Gastrocnemius medialis (tissue), 4 donors: ENCODE data around the gene NF2. TPM values are rescaled to one million over a fixed set of nuclear protein-coding genes. Genes with fewer than 3 reads are reported as not detected.

Experiments used
- ATAC-seq, 2 donors: fragments of 150-250 bp; one replicate each; pipeline ENCODE4 v1.9.1; 2016
- DNase-seq, 2 donors: peaks; one replicate each; pipeline ENCODE4 v3.0.0-alpha.2; 2019
- H3K27ac ChIP-seq, 4 donors: fragments of 200-600 bp; sonication (generic); 1 replicate in 1 of 4; 2 replicates in 3 of 4; pipeline ENCODE4 v1.5.1; 2016 to 2018; ENCODE audit warnings: mild to moderate bottlenecking in 2 of 4, moderate library complexity in 1 of 4
- H3K27me3 ChIP-seq, 3 donors: fragments of 200-600 bp; sonication (generic) in 2 of 3; 1 replicate in 1 of 3; 2 replicates in 2 of 3; pipeline versions ENCODE4 v1.5.1 to v1.6.0; 2016 to 2019; ENCODE audit warnings: mild to moderate bottlenecking in 1 of 3, moderate library complexity in 1 of 3
- H3K36me3 ChIP-seq, 2 donors: fragments of 200-600 bp; sonication (generic) in 1 of 2; one replicate each; pipeline ENCODE4 v1.5.1; 2017 to 2018
- H3K4me1 ChIP-seq, 2 donors: fragments of 200-600 bp; sonication (generic) in 1 of 2; one replicate each; pipeline ENCODE4 v1.5.1; 2016 to 2017; ENCODE audit warnings: mild to moderate bottlenecking in 2 of 2
- H3K4me3 ChIP-seq, 4 donors: fragments of 200-600 bp; sonication (generic) in 3 of 4; 1 replicate in 1 of 4; 2 replicates in 3 of 4; pipeline ENCODE4 v1.5.1; 2016 to 2019; ENCODE audit warnings: mild to moderate bottlenecking in 2 of 4
- H3K9me3 ChIP-seq, 3 donors: fragments of 200-600 bp; sonication (generic) in 2 of 3; 1 replicate in 1 of 3; 2 replicates in 2 of 3; pipeline ENCODE4 v1.5.1; 2016 to 2019
- POLR2A ChIP-seq, 2 donors: fragments of 450-650 bp; IDR thresholded peaks; one replicate each; pipeline ENCODE4 v1.6.1; 2017; ENCODE audit warnings: antibody characterized with exemption in 2 of 2, mild to moderate bottlenecking in 2 of 2, moderate library complexity in 2 of 2
- in situ Hi-C, 4 donors: fragments of 200-750 bp; cut with MboI; loops; one replicate each; pipeline versions ENCODE4 v1.15.0 to v1.8.0; 2017; ENCODE audit warnings: low sequenced_read_pairs in 4 of 4
- intact Hi-C: fragments of 100-400 bp; cut with DNase I; formaldehyde crosslinking; loops from one replicate; pipeline ENCODE4 v1.15.1; 2023; ENCODE audit warnings: low total_unique reads
- total RNA-seq, 4 donors: library from RNA; depleted of rRNA; stranded (reverse); fragments of >200 nt; gene quantifications; one replicate each; pipeline versions ENCODE4 v1.1.0 to v1.2.3, GENCODE V29; 2016
- TF ChIP-seq, protein P1 (sequence below), 5 experiments: fragments of 450-650 bp in 3 of 5; fragments of 200-600 bp in 2 of 5; sonication (generic) in 2 of 5; IDR thresholded peaks in 4 of 5; conservative IDR thresholded peaks in 1 of 5; 1 replicate in 4 of 5; 2 replicates in 1 of 5; pipeline ENCODE4 v1.5.1; 2016 to 2019; ENCODE audit warnings: antibody characterized with exemption in 5 of 5, mild to moderate bottlenecking in 3 of 5, moderate library complexity in 3 of 5

Gene NF2
- total RNA-seq, 4 donors from 2014 or later: 34.7 to 66.3 (median 48.2) TPM

DNA sequence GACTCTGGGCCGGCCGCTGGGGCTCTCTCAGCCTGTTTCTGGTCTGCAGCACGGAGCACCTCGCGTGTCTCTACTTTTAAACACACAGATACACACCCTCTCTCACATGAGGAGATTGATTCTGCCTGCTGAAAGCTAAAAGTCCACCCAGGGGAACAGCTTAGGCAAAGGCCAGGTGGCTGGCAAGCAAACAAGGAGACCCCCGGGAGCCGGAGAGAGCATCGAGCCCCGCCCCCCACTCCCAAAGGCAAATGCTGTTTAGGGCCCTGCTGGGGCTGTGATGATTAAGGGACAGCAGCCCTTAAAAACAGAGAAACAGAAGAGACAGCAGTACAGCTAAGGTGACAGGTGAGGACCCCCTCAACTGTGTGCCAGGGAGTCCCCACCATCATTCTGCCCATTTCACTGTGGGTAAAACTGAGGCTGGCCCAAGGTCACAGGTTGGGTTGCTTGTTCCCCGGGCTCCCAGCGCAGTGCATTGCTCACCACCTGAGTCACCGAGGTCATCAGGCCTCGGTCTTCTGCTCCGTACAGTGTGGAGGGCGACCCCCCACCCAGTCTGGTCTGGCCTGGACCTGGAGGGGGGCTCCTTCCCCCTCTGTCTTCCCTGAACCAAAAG, 123.2 kb downstream of the NF2 start:
- Histone ChIP-seq H3K4me3 (no peak overlapping the region), H3K36me3 (no peaks in the 10 kb centered on the region), H3K4me1 (no peaks in the 10 kb centered on the region), H3K9me3 (no peaks in the 10 kb centered on the region), H3K27ac (no peak overlapping the region), H3K27me3 (peaks cover 0 to under 1% (median 0%) of the 10 kb centered on the region in 3 donors)
- no peak for TF ChIP-seq POLR2A (IDR thresholded peaks at IDR 0.05)
- TF ChIP-seq, protein P1, sequence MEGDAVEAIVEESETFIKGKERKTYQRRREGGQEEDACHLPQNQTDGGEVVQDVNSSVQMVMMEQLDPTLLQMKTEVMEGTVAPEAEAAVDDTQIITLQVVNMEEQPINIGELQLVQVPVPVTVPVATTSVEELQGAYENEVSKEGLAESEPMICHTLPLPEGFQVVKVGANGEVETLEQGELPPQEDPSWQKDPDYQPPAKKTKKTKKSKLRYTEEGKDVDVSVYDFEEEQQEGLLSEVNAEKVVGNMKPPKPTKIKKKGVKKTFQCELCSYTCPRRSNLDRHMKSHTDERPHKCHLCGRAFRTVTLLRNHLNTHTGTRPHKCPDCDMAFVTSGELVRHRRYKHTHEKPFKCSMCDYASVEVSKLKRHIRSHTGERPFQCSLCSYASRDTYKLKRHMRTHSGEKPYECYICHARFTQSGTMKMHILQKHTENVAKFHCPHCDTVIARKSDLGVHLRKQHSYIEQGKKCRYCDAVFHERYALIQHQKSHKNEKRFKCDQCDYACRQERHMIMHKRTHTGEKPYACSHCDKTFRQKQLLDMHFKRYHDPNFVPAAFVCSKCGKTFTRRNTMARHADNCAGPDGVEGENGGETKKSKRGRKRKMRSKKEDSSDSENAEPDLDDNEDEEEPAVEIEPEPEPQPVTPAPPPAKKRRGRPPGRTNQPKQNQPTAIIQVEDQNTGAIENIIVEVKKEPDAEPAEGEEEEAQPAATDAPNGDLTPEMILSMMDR (IDR thresholded peaks at IDR 0.05 in 4 of 5, conservative IDR thresholded peaks at IDR 0.05 in 1 of 5): no peak
- intact Hi-C loops: loop anchor here (1.0 kb wide), 1 partner anchor 279 kb away; no protein-coding TSS in a partner anchor
- ATAC-seq: no peak
- DNase-seq: no peak
- in situ Hi-C loops: no loop called here

DNA sequence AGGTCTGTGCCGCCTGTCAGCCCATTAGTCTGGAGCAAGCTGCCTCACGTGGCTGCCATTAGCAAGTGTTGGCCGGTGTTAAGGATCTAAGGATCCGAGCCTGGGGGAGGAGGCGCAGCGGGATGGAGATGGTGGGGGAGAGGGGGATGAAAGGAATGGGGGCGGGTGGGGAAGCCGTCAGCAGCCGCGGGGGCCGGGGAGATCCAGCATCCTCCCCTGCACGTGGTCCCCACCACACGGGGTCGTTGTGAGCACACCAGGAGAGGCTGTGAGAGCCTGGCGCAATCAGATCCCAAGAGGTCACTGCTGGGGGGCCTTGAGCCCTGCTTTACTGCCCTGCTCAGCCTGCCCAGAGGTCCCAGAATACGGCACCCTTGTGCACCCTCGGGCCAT, 123.7 kb downstream of the NF2 start:
- DNase-seq: peak in 1 of 2 donors; percentile 30
- no peaks in the 10 kb centered on the region for H3K9me3 ChIP-seq
- no peaks in the 10 kb centered on the region for H3K4me1 ChIP-seq
- in situ Hi-C loops (no loop called here), intact Hi-C loops (loop anchor here (1.0 kb wide), 1 partner anchor 278 kb away; no protein-coding TSS in a partner anchor)
- H3K27ac ChIP-seq: no peak overlapping the region
- H3K27me3 ChIP-seq: no peaks in the 10 kb centered on the region
- TF ChIP-seq, protein P1 (IDR thresholded peaks at IDR 0.05 in 4 of 5, conservative IDR thresholded peaks at IDR 0.05 in 1 of 5): peak in 2 of 5 experiments; percentile 38 to 56
- TF ChIP-seq POLR2A (IDR thresholded peaks at IDR 0.05): no peak
- peak in 1 of 2 donors; percentile 10 for ATAC-seq
- no peak overlapping the region for H3K4me3 ChIP-seq
- no peaks in the 10 kb centered on the region for H3K36me3 ChIP-seq

DNA sequence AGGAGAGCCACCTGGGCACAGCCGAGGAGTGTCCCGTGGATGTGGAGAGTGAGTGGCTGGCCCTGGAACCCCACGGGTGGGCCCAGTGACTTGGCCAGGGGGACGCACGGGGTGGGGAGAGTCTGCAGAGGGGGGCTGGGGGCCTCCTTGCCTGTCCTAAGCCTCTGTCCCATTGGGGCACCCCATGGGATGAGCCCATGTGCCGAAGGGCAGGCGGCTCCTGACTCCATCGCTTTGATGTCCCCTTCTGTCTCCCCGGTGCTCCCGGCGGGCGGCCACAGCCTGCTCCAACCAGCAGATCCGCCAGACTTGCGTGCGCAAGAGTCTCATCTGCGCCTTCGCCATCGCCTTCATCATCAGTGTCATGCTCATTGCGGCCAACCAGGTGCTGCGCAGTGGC, 125.7 kb downstream of the NF2 start:
- H3K4me3 ChIP-seq: no peak overlapping the region
- intact Hi-C loops (no loop called here), in situ Hi-C loops (no loop called here)
- no peak overlapping the region for H3K27ac ChIP-seq
- H3K27me3 ChIP-seq: no peaks in the 10 kb centered on the region
- H3K36me3 ChIP-seq: no peaks in the 10 kb centered on the region
- DNase-seq (no peak), ATAC-seq (no peak)
- H3K9me3 ChIP-seq: no peaks in the 10 kb centered on the region
- peaks cover 0 to 10% of the 10 kb centered on the region in 2 donors for H3K4me1 ChIP-seq
- TF ChIP-seq POLR2A (IDR thresholded peaks at IDR 0.05): no peak
- TF ChIP-seq, protein P1 (IDR thresholded peaks at IDR 0.05 in 4 of 5, conservative IDR thresholded peaks at IDR 0.05 in 1 of 5): no peak

DNA sequence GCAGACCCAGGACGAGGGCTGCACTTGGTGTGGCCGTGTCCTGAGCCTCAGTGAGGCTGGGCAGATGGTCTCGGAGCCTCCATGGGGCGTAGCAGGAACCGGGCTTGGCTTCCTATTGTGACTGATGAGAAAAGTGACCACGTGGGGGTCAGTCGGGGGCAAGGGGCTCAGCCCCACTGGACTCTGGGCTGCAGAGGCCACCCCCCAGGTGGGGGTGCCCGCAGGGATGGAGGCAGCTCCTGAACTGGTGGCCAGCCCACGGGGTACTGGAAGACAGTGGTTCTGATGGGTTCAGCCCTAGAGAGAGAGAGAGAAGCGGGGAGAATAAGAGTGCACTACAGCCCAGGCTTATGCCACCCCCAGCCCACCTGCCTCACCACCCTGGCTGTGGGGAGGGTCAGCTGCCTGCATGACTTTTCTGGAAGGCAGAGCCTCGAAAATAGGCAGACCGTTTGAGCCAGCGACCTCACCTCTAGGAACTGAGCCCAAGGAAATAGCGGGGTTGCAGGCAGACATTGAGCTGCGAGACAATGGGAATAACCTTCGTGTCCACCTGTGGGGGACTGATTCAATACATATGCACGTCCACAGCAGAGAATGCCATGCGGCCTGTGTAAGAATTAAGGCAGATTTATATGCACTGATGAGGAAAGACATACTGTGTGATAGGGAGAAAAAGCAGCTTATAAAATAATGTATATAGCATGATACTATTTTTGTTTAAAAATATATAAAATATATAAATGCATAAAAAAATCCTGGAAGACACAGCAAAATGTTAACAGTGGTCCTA, 127.8 kb downstream of the NF2 start:
- no peaks in the 10 kb centered on the region for H3K9me3 ChIP-seq
- H3K27ac ChIP-seq: no peak overlapping the region
- no peak overlapping the region for H3K4me3 ChIP-seq
- no peak for TF ChIP-seq POLR2A (IDR thresholded peaks at IDR 0.05)
- TF ChIP-seq, protein P1 (IDR thresholded peaks at IDR 0.05 in 4 of 5, conservative IDR thresholded peaks at IDR 0.05 in 1 of 5): no peak
- intact Hi-C loops: no loop called here
- DNase-seq: no peak
- no peak for ATAC-seq
- H3K36me3 ChIP-seq: no peaks in the 10 kb centered on the region
- no peaks in the 10 kb centered on the region for H3K27me3 ChIP-seq
- in situ Hi-C loops: no loop called here
- H3K4me1 ChIP-seq: peaks cover 0 to 10% of the 10 kb centered on the region in 2 donors
